Measurements from ENCODE around the gene PKP2. TPM values are rescaled to one million over a fixed set of nuclear protein-coding genes. Genes with fewer than 3 reads are reported as not detected.

Gene PKP2
- total RNA-seq = under 0.01 TPM in 2 replicates
- polyA plus RNA-seq = 0.03 and 0.15 TPM in 2 replicates
- 0.10 and 0.15 TPM in 2 replicates for polyA plus RNA-seq (2012)
- not detected in 2 replicates for polyA minus RNA-seq (ENCODE audit: low replicate concordance)

- Histone ChIP-seq H3K27ac (ENCODE audit: insufficient read depth, low read length) (no peak within 1 kb of the TSS), H3K79me2 (ENCODE audit: control insufficient read depth, insufficient read depth, low read length) (no peaks in the 10 kb centered on the region), H3K4me1 (ENCODE audit: control insufficient read depth, extremely low read depth, insufficient read depth, low read length) (no peaks in the 10 kb centered on the region), H3K36me3 (ENCODE audit: control insufficient read depth, insufficient read depth, low read length) (no peaks in the 10 kb centered on the region), H4K20me1 (ENCODE audit: control insufficient read depth, extremely low read depth, insufficient read depth, low read length) (no peaks in the 10 kb centered on the region), H3K9ac (ENCODE audit: insufficient read depth, low read length) (no peak within 1 kb of the TSS), H3K4me2 (ENCODE audit: extremely low read depth, insufficient read depth, low read length) (no peak within 1 kb of the TSS), H2AFZ (ENCODE audit: low read length) (no peak within 1 kb of the TSS), H3K4me3 (replicated peaks in 1 of 4; ENCODE audit: control extremely low read depth in 1 of 4, insufficient read depth in 1 of 4, low read depth in 3 of 4, low read length in 4 of 4) (peak within 1 kb of the TSS in 2 of 4 experiments; percentile 22 to 59), H3K9me3 (ENCODE audit: control insufficient read depth, insufficient read depth, low read depth, low read length) (no peaks in the 10 kb centered on the region), H3K27me3 (ENCODE audit: control insufficient read depth, insufficient read depth, low read length) (peaks cover 13% of the 10 kb centered on the region)
- DNase-seq (ENCODE audit: low read depth in 2 of 2) = peak in 1 of 2 donors; percentile 22
- TF ChIP-seq EZH2 (IDR thresholded peaks at IDR 0.05; ENCODE audit: low read length, missing control alignments) = peak; percentile 50
- no peak for TF ChIP-seq CTCF (conservative IDR thresholded peaks at IDR 0.05 in 1 of 2, IDR thresholded peaks at IDR 0.05 in 1 of 2; ENCODE audit: low read depth in 1 of 2, low read length in 2 of 2)
These were observed at the start of gene PKP2 for GRCh38 chr12:32896432-32897280. Gene PKP2, minus strand, starts transcription at chr12:32896777. Its CDS starts 46 bp downstream, at chr12:32896731.

GRCh38 chr12:32944195-32944594 lies 47.6 kb upstream of the PKP2 start:
- H3K79me2 ChIP-seq (ENCODE audit: control insufficient read depth, insufficient read depth, low read length) = no peaks in the 10 kb centered on the region
- no peak overlapping the region for H3K27ac ChIP-seq (ENCODE audit: insufficient read depth, low read length)
- H3K27me3 ChIP-seq (ENCODE audit: control insufficient read depth, insufficient read depth, low read length) = no peaks in the 10 kb centered on the region
- TF ChIP-seq EZH2 (IDR thresholded peaks at IDR 0.05; ENCODE audit: low read length, missing control alignments) (no peak), CTCF (conservative IDR thresholded peaks at IDR 0.05 in 1 of 2, IDR thresholded peaks at IDR 0.05 in 1 of 2; ENCODE audit: low read depth in 1 of 2, low read length in 2 of 2) (no peak)
- no peak overlapping the region for H3K4me3 ChIP-seq (replicated peaks in 1 of 4; ENCODE audit: control extremely low read depth in 1 of 4, insufficient read depth in 1 of 4, low read depth in 3 of 4, low read length in 4 of 4)
- H3K4me1 ChIP-seq (ENCODE audit: control insufficient read depth, extremely low read depth, insufficient read depth, low read length) = no peaks in the 10 kb centered on the region
- H3K9ac ChIP-seq (ENCODE audit: insufficient read depth, low read length) = no peak overlapping the region
- DNase-seq (ENCODE audit: low read depth in 2 of 2) = no peak
- no peaks in the 10 kb centered on the region for H3K36me3 ChIP-seq (ENCODE audit: control insufficient read depth, insufficient read depth, low read length)
- no peak overlapping the region for H3K4me2 ChIP-seq (ENCODE audit: extremely low read depth, insufficient read depth, low read length)
- H2AFZ ChIP-seq (ENCODE audit: low read length) = no peak overlapping the region
- no peaks in the 10 kb centered on the region for H4K20me1 ChIP-seq (ENCODE audit: control insufficient read depth, extremely low read depth, insufficient read depth, low read length)
- no peaks in the 10 kb centered on the region for H3K9me3 ChIP-seq (ENCODE audit: control insufficient read depth, insufficient read depth, low read depth, low read length)

GRCh38 chr12:32939801-32940200 lies 43.2 kb upstream of the PKP2 start:
- no peaks in the 10 kb centered on the region for H3K4me1 ChIP-seq (ENCODE audit: control insufficient read depth, extremely low read depth, insufficient read depth, low read length)
- H3K27ac ChIP-seq (ENCODE audit: insufficient read depth, low read length) = no peak overlapping the region
- no peaks in the 10 kb centered on the region for H3K36me3 ChIP-seq (ENCODE audit: control insufficient read depth, insufficient read depth, low read length)
- H3K4me3 ChIP-seq (replicated peaks in 1 of 4; ENCODE audit: control extremely low read depth in 1 of 4, insufficient read depth in 1 of 4, low read depth in 3 of 4, low read length in 4 of 4) = no peak overlapping the region
- H3K4me2 ChIP-seq (ENCODE audit: extremely low read depth, insufficient read depth, low read length) = no peak overlapping the region
- H4K20me1 ChIP-seq (ENCODE audit: control insufficient read depth, extremely low read depth, insufficient read depth, low read length) = no peaks in the 10 kb centered on the region
- H3K79me2 ChIP-seq (ENCODE audit: control insufficient read depth, insufficient read depth, low read length) = no peaks in the 10 kb centered on the region
- DNase-seq (ENCODE audit: low read depth in 2 of 2) = no peak
- no peaks in the 10 kb centered on the region for H3K27me3 ChIP-seq (ENCODE audit: control insufficient read depth, insufficient read depth, low read length)
- no peak overlapping the region for H2AFZ ChIP-seq (ENCODE audit: low read length)
- H3K9me3 ChIP-seq (ENCODE audit: control insufficient read depth, insufficient read depth, low read depth, low read length) = no peaks in the 10 kb centered on the region
- H3K9ac ChIP-seq (ENCODE audit: insufficient read depth, low read length) = no peak overlapping the region
- TF ChIP-seq CTCF (conservative IDR thresholded peaks at IDR 0.05 in 1 of 2, IDR thresholded peaks at IDR 0.05 in 1 of 2; ENCODE audit: low read depth in 1 of 2, low read length in 2 of 2) (no peak), EZH2 (IDR thresholded peaks at IDR 0.05; ENCODE audit: low read length, missing control alignments) (no peak)

All from fibroblast of lung (primary cell).